Gastrocnemius medialis (tissue), 4 donors: ENCODE data around the gene WDR86.

Experiments used
- POLR2A ChIP-seq, 2 donors: fragments of 450-650 bp; IDR thresholded peaks; one replicate each; pipeline ENCODE4 v1.6.1; 2017; ENCODE audit warnings: antibody characterized with exemption in 2 of 2, mild to moderate bottlenecking in 2 of 2, moderate library complexity in 2 of 2
- TF ChIP-seq, protein P1 (sequence below), 5 experiments: fragments of 450-650 bp in 3 of 5; fragments of 200-600 bp in 2 of 5; sonication (generic) in 2 of 5; IDR thresholded peaks in 4 of 5; conservative IDR thresholded peaks in 1 of 5; 1 replicate in 4 of 5; 2 replicates in 1 of 5; pipeline ENCODE4 v1.5.1; 2016 to 2019; ENCODE audit warnings: antibody characterized with exemption in 5 of 5, mild to moderate bottlenecking in 3 of 5, moderate library complexity in 3 of 5

DNA sequence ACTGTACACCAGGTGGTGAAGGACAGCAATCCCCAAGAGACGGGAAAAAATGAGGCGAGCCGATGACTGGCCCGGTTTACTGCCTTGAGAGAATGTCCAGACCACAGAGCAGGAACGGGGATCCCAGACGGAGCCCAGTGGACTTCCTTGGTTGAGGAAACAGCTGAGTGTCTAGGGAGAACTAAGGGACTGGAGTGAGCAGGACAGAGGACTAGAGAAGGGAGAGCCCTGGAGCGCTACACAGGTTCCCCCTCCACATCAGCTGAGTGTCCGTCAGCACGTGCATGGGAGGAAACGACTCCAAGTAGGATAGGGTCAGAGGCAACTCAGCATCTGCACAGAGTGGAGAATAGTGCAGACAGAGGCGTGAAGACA lies 7.1 kb upstream of the WDR86 start:
- TF ChIP-seq, protein P1, sequence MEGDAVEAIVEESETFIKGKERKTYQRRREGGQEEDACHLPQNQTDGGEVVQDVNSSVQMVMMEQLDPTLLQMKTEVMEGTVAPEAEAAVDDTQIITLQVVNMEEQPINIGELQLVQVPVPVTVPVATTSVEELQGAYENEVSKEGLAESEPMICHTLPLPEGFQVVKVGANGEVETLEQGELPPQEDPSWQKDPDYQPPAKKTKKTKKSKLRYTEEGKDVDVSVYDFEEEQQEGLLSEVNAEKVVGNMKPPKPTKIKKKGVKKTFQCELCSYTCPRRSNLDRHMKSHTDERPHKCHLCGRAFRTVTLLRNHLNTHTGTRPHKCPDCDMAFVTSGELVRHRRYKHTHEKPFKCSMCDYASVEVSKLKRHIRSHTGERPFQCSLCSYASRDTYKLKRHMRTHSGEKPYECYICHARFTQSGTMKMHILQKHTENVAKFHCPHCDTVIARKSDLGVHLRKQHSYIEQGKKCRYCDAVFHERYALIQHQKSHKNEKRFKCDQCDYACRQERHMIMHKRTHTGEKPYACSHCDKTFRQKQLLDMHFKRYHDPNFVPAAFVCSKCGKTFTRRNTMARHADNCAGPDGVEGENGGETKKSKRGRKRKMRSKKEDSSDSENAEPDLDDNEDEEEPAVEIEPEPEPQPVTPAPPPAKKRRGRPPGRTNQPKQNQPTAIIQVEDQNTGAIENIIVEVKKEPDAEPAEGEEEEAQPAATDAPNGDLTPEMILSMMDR (IDR thresholded peaks at IDR 0.05 in 4 of 5, conservative IDR thresholded peaks at IDR 0.05 in 1 of 5), result no peak
- no peak for TF ChIP-seq POLR2A (IDR thresholded peaks at IDR 0.05)
